ENCODE measurements around the gene ASB18.

Gene ASB18

DNA sequence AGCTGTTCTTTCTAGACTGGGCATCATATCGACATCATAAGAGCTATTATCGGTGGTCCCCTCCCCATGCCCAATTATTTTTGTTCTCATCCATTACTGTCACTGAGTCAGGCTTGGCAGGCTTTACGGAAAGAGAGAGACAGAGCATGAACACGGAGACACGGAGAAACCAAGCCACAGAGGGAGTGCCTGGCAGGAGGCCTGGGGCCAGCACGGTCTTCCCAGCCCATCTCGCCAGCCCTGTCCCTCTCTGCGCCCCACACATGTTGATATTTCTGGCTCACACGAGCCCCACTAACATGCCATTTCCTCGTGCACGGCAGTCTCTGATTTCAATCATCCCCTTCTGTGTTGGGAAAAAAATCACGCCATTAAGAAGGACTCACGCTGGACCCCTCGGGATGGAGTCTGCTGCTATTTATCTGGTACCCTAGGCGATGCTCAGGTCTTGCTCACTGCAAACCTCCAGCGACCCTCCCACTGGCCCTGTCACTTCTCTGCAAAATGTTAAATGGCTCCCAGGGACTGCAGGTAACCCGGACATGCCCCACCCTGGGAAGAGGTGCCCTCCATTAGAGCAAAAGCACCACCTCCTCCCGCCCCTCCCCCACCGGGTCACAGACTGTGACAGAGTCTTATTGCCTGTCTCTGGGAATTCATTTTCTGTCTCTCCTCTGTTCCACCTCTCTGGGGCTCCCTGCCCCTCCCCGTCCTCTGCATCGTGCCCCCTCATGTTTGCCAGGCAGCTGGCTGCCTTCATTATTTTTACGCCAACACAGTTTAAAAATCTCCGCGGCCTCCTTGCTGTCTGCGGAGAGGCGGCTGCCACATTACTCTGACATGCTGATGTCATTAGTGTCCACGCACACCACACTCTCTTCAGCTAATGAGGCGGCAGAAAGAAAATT is 55.9 kb downstream of the ASB18 start:
- no peak for DNase-seq (ENCODE audit: low spot score)

DNA sequence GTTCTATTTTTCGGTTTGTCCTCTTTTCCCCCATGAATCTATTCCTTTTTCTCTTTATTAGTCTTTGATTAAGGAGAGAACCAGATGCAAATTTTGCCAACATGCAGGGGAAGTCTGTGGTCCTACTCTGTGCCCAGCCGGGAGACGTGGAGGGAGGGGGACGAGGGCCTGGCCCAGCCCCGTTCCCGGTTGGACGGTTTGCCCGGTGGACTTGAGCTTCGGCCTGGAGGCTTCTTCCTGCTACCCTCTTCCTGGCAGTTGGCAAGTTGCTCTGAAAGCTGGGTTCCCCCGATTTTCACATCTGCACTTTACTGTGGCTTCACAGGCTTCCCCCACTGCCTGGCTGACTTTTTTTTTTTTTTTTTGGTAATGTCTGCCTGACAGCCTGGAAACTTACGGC is 56.7 kb downstream of the ASB18 start:
- no peak for DNase-seq (ENCODE audit: low spot score)

DNA sequence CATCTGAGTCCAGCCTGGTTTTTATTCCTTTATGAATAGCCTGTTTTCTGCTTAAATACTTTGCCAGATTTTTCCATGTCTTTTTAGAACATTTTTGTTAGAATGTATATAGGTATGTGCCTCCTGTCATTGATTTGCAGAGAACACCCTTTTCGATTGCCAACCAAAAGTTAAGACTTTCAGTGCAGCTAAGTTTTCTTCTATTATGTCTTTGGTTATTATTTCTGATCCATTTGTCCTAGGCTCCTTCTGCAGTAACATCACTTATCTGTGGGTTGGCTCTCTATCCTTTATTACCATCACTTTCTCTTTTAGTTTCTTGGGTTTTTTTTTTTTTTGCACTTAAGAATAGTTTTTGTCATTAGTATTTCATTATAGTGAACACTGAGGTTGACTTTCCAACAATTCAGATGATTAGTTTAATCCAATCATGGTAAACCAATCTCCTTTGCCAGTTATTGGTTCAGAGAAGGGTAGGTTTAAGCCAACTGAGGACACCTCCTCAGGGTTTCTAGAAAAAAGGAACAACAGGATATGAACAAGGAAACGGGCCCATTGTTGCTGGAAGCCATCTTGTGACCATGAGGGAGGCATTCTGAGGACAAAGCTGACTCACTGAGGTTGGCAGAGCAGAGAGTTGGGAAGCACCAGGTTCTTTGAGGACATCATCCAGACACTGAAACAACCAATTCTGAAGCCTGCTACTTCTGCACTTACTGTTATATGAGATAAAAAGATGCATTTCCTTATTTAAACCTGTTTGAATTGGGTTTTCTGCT is 58.1 kb downstream of the ASB18 start:
- DNase-seq (ENCODE audit: low spot score): no peak

DNA sequence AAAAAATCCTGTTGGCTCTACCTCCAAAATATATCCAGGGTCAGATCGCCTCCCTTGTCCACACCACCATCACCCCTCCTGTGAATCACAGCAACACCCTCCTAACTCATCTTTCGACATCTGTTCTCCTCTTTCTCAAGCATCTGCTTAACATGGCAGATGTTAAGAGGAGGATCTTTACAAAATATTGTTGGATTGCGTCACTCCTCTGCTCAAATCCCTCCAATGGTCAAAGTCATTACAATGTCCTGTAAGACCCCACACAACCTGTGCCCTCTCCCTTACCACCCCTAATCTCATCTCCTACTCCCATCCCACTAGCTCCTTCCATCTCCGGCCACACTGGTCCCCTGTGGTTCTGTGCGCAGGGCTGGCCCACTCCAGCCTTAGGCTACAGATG is 59.3 kb downstream of the ASB18 start:
- DNase-seq (ENCODE audit: low spot score): no peak

DNA sequence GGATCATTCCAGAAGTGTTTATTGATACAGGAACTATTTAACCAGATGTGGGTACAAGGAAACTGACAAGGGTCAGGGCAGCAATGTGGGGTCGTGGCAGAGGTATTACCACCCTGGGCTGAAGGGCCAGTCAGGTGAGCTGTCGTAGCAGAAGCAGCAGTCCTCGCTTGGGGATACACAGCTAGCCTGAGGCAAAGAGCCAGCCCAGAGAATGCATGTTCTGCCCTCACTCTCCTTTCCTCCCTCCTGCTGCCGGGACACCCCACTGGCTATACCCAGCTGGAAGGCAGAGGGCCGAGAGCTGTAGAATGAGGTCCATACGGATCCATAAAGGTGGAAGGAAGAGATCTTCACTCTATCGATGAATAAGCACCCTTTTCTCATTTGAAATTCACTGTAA is 63.8 kb downstream of the ASB18 start:
- DNase-seq (ENCODE audit: low spot score): no peak

DNA sequence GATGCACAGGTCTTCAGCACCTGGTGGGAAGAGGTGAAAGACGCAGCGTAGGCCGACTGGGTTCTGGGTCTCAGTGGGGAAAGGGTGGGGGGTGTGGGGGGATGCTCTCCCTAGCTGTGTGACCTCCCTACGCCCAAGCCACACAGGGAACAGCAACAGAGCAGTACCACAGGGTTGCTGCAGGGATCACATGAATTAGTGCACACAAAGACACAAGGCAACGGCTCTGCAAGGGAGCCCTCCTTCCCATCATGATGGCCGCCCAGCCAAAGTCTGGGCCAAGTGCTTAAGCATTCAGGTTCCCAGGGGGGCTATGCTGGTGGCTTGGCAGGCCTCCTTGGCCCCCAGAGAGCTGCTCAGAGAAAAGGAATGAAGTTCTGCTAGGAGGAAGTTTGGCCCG is 67.8 kb downstream of the ASB18 start:
- DNase-seq (ENCODE audit: low spot score): no peak

DNA sequence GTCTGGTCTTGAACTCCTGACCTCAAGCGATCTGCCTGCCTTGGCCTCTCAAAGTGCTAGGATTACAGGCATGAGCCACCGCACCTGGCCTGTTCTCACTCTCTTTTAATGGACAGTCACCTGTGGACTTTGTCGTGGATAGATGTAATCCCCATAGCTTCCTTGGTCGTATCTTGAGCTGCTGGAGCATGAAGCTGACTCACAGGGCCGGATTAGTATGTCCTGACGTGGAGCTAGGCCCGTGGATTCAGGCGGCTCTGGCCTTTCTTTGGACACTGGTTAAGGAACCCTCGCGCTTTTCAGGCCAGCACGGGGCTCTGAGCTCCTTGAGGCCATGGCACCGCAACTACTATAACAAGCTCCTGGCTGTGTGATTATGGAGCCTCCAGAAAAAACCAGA is 68.5 kb downstream of the ASB18 start:
- peak; percentile 19 for DNase-seq (ENCODE audit: low spot score)

DNA sequence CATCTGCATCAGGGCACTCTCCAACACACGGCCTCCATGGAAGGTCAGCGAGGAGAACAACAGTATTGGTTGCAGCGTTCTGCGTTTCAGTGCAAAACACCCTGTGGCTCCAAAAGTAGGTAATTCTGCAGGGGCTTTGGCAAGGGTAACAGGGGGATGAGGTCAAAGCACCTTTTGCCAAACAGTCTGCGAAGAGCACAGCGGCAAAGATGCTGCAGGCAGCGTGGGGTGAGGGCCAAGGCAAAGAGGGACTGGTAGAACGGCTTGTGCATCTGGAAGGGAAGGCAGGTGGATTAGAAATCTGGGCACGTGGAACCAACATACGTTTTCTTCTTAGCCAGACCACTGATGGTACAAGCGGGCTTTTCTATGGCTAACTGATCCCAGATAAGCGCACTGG is 69.4 kb downstream of the ASB18 start:
- DNase-seq (ENCODE audit: low spot score): no peak

DNA sequence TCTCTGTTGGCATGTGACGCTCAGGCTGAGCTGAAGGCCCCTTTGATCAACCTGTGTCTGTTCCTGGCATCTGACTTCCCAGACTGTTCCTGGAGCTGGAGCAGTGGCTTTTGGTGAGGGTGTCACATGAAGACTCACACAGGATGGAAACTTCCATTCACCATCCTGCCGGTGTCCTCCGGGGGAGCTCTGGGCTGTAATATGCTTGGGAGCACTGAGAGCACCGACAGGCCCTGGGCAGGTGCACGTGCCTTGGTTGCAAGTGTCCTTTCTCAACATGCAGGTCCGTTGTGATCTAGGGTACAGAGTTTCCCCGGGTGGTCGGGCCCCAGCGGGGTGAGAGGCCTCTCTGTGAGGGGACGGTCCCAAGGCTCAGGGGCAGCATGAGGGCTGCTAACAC is 71.2 kb downstream of the ASB18 start:
- DNase-seq (ENCODE audit: low spot score): no peak

DNA sequence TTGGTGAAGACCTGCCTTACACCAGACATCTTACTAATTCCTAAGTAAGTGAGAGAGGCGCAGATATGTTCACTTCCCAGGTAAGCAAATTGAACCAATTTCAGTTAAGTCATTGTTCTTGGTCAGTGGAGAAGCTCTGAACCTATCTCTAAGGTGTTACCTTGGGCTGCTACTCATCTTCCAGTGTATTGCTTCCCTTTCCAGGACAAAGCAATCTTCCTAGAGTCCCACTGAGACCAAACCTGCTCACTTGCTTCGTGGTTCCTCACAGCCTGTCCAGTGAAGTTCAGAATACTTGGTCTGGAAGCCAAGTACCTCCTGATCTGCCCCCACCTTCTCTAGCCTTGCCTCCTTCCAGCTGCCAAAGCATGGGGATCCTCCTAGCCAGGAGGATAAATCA is 73.5 kb downstream of the ASB18 start:
- no peak for DNase-seq (ENCODE audit: low spot score)

DNA sequence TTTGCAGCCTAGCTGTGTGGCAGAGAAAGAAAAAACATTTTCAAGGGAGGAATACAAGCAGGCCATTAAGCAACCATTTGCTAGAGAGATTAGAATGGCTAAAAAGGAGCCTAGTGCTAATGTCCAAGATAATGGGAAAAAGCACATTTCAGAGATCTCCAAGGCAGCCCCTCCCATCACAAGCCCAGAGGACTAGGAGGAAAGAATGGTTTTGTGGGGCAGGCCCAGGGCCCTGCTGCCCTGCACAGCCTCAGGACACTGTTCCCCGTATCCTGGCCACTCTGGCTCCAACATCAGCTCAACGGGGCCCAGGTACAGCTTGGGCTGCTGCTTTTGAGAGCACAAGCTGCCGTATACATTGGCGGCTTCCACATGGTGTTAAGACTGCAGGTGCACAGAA is 79.5 kb downstream of the ASB18 start:
- DNase-seq (ENCODE audit: low spot score): no peak

DNA sequence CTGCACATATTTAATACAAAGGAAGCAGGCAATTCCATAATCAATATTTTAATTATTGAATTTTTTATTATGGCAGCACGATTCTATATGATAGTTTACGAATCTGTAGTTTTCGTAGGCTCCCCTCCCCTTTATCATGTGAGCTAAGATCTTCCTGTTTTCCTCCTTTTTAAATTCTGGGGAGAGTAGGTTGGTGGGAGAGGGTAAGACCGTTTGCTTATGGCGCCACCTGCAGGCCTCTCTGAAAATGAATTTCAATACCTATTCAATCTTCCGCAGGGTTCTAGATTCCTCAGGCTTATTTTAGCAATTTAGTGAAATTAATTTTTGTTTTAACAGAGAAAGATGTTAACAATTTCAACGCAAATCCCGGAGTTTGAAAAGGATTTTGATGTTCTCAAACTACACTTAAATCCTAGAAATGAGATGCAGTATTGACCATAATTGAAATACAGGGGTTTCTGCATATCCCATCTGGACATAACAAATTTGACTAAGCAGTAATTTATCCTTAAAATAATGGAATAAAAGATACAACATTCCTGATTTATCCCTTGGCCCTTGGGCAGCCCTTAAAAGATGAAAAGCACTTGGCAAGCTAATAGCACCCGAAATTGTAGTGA is 83.3 kb downstream of the ASB18 start:
- DNase-seq (ENCODE audit: low spot score): peak; percentile 73

DNA sequence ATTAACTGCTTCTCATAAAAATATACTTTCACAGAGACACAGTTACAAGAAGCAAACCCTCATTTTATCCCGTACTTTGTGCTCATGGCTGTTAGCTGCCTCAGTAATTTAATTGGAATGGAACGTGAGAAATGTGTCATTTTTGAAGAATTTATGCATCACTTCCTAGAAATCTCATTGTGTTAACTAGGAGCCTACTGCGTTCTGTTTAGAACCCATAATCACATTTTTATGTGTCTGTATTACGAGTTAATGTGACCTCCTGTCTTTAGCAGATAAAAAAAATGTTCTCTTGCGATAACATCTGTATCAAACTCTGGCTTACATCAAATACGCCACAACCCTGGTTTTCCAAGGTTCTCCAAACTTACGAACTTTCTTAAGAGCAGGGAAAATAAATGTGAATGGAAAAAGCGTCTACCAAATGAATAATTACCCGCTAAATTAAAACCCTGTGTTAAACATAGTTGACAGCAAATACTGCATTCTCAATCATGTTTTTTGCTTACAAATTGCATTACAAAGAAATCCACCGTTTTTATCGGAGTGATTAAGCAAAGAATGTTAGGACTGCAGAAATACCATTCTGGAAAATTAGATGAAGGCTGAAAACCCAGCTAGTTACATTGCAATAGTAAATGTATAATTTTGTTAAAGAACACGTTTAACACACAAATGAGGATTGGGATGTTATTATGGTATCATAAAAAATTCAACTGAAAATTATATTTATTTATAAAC is 84.0 kb downstream of the ASB18 start:
- DNase-seq (ENCODE audit: low spot score): peak; percentile 77

DNA sequence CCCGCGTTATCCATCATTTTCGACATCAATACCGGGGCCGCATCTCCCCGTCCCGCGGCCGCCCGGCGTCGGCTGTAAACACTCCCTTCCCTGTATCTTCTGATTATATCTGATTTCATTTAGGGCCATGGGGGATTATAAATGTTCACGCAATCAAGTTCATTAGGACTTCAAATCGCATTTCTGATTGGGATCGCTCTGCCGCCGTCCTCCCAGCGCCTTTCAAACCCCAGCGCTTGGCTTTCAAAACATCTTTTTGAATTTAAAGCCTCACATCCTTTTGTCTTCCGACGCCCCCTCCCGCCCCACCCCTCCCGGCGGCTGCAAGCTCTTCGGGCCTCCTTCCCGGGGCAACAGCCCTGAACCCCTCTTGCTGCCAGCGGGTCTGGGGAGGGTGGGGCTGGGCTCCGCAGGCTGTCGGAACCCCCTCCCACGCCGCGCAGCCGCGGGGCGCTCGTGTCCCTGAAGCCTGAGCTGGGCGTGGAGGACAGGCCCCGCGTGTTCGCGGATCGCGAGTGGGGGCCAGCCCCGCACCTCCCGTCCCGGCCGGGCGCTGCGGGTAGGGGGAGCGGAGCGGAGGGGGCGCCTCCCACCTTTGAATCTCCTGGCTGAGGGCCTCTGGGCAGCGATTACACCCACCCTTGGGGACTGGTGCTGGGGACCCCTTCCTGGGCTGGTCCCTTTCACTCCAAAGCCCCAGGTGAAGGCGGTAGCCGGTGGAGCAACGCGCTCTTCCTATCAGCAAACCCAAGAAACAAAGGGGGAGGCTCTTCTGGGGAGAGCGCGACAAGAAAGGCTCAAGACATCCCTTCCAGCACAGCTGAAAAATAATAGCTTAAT is 84.8 kb downstream of the ASB18 start:
- DNase-seq (ENCODE audit: low spot score): no peak

DNA sequence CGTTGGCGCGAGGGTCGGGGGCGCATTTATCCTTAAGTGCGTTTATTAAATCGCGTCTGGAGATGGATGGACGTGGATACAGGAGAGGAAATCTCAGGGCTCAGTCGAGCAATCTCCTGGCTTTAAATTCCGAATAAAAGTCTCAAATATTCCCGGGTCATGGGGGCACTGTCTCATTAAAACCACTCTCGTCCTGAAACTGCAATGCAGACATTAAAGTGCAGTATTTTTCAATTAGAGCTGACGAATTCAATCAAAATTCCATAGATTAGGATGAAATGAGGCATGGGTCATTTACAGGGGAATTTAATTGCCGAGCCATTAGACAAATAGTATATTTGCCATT is 85.3 kb downstream of the ASB18 start:
- no peak for DNase-seq (ENCODE audit: low spot score)

DNA sequence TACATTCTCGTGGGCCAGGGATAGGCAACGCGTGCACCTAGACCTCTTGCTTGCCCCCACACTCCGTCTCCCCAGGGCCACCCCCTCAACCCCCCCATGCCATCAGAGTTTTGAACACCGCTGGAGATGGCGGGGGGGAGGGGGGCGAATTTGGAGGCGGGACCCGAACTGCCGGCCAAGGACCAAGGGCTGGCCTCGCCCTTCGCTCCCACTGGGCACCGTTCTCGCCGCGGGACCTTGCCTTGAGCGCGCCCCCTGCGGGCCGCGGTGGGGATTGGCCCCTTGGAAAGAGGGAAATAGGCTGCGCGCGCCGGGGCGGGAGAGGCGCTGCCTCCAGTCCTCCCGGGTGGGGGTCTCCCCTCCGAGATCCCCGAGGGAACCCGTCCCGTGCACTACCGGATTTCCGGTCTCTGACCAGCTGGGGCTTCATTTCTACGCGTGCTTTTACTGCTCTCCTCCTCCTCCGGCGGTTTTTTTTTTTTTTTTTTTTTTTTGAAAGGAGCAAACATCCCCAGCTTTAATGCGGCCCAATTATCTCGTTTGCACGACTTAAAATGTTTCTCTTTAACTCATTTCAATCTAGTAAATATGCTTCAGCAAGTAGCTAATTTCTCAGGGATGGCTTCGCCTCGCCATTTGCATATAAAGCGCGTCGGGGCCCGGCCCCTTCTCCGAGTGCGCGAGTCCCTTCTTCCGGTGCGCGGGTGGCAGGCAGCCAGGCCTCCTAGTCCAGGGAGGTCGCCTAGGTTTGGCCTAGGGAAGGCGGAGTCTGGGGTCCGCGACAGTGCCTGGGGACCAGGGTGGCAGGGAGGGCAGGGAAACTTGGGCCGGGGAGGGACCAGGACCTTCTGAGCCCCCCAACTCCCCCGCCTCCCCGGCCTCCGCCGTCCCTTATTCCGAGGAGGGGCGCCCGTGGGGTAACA is 86.0 kb downstream of the ASB18 start:
- DNase-seq (ENCODE audit: low spot score): no peak

DNA sequence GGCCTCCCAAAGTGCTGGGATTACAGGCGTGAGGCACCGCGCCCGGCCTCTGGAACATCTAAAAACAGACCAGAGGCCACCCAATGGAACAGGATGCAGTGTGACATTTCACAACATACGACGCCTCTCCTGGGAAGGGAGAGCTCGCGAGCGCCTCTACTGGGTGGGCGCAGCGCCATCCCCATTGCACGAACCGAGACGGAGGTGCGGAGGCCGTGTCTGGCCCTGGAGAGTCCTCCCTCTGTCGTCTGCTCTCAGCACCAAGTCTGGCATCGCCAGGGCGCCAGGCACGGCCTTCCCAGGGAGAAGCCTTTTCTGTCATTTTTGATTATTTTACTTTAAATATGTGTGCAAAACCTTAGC is 86.6 kb downstream of the ASB18 start:
- DNase-seq (ENCODE audit: low spot score): no peak

DNA sequence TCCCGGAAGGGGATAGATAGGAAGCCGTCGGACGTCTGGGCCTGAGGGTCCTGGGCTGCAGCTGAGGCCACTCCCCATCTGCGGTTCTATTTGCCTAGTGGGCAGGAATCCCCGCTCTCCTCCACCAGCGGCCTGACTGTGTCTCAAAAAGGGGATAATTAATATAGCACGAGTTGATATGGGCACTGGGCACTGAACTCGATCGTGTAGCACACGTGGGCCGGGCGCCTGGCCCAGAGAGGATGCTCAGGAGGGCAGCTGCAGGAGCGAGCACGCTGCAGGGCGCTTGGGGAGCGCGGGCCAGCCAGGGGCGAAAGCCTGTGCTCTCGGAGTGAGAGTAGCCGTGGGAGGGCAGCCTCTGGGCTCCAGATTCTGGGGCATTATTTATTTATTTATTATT is 87.3 kb downstream of the ASB18 start:
- DNase-seq (ENCODE audit: low spot score): no peak

DNA sequence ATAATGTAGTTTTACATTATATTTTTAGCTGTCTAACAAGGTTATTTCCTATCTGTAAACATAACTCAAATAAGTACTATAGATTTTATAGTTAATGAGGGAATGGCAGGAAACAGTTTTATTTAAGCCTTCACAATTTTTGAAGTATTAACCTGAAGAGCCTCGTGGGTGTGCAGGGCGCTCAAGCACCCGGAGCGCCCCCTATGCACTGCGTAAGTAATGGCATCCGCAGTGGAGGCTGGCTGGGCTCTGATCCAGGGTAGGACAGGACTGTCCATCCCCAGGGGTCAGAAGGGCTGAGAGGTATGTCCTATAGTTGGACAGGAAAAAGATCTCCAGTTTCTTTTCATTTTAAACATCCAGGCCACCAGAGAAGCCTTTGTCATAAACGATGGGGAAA is 87.8 kb downstream of the ASB18 start:
- no peak for DNase-seq (ENCODE audit: low spot score)

DNA sequence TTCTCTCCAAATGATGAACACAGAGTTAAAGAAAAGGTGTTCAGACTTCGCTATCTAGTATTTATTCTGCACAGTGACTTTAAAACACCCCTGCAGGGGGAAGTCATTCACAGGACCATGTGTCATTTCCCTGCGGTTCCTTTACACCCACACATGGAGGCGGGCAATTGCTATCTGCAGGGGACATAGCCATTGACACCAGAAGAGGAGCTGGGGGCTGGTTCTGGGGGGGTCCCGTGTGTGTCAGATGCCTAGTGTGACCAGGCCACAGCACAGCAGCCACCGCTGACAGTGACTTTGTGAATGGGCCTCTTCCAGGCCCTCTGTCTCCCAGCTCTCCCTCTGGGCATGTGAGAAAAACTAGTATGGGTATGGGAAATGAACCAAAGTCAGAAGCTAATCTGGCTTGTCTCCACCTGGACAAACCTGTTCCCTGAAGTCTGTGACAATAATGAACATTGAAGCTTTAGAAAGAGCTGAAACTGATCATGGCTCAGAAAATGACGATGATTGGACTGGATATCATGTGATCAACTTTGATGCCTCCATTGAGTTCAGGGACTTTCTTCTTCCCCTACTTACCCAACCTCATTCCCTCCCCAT is 88.6 kb downstream of the ASB18 start:
- peak; percentile 23 for DNase-seq (ENCODE audit: low spot score)
